Loucy (cell line): Measurements from ENCODE around the gene N4BP2L2.

Experiments used
- H2AFZ ChIP-seq: fragments of 200-600 bp; sonication (generic); 2 replicates; pipeline ENCODE4 v1.6.0; 2016; ENCODE audit warnings: antibody characterized with exemption, mild to moderate bottlenecking, low read length, moderate library complexity
- H3F3A ChIP-seq: fragments of 200-600 bp; 2 replicates; pipeline ENCODE4 v1.6.0; 2016; ENCODE audit warnings: antibody characterized with exemption, low read depth, mild to moderate bottlenecking
- H3K27me3 ChIP-seq: fragments of 200-600 bp; sonication (generic); 2 replicates; pipeline ENCODE4 v1.6.1; 2014; ENCODE audit warnings: low read length, mild to moderate bottlenecking; ENCODE audit not compliant: insufficient read depth, poor library complexity, severe bottlenecking
- H3K36me3 ChIP-seq: fragments of 200-600 bp; sonication (generic); 2 replicates; pipeline ENCODE4 v1.6.1; 2016; ENCODE audit warnings: low read length; ENCODE audit not compliant: insufficient read depth
- H3K4me1 ChIP-seq: fragments of 200-600 bp; sonication (generic); 2 replicates; pipeline ENCODE4 v1.5.1; 2014; ENCODE audit warnings: low read length, mild to moderate bottlenecking; ENCODE audit not compliant: insufficient read depth, poor library complexity, severe bottlenecking
- H3K4me2 ChIP-seq: fragments of 200-600 bp; sonication (generic); 2 replicates; pipeline ENCODE4 v1.6.0; 2014; ENCODE audit warnings: antibody characterized with exemption, low read length, low read depth, mild to moderate bottlenecking; ENCODE audit not compliant: poor library complexity, severe bottlenecking
- H3K4me3 ChIP-seq: fragments of 200-600 bp; sonication (generic); 2 replicates; pipeline ENCODE4 v1.5.1; 2014; ENCODE audit warnings: low read length, mild to moderate bottlenecking, mixed read lengths; ENCODE audit not compliant: poor library complexity, severe bottlenecking
- H3K79me2 ChIP-seq: fragments of 200-600 bp; sonication (generic); 2 replicates; pipeline ENCODE4 v1.6.1; 2014; ENCODE audit warnings: low read length; ENCODE audit not compliant: insufficient read depth
- H3K9ac ChIP-seq: fragments of 200-600 bp; sonication (generic); 2 replicates; pipeline ENCODE4 v1.6.0; 2014; ENCODE audit warnings: mild to moderate bottlenecking, low read depth, low read length, moderate library complexity; ENCODE audit not compliant: poor library complexity, severe bottlenecking
- H3K9me2 ChIP-seq: fragments of 200-600 bp; sonication (generic); replicated peaks from 2 replicates; pipeline ENCODE4 v1.6.1; 2016; ENCODE audit warnings: low read depth, low read length, mixed read lengths
- H3K9me3 ChIP-seq: fragments of 200-600 bp; sonication (generic); 2 replicates; pipeline ENCODE4 v1.6.1; 2014; ENCODE audit warnings: mild to moderate bottlenecking, antibody characterized with exemption, low read length, low read depth; ENCODE audit not compliant: insufficient read depth
- H4K20me1 ChIP-seq: fragments of 200-600 bp; sonication (generic); 2 replicates; pipeline ENCODE4 v1.6.0; 2014; ENCODE audit warnings: antibody characterized with exemption, low read length, mild to moderate bottlenecking; ENCODE audit not compliant: insufficient read depth, poor library complexity, severe bottlenecking
- CTCF ChIP-seq: fragments of 200-600 bp; sonication (generic); conservative IDR thresholded peaks from 2 replicates; pipeline ENCODE4 v1.5.1; 2014; ENCODE audit warnings: mild to moderate bottlenecking, antibody characterized with exemption, low read length
- EZH2phosphoT487 ChIP-seq: fragments of 200-600 bp; IDR thresholded peaks from 2 replicates; pipeline ENCODE4 v1.6.1; 2018; ENCODE audit warnings: antibody characterized with exemption, mild to moderate bottlenecking, moderate library complexity, borderline replicate concordance

The N4BP2L2 gene

GRCh38 chr13:32414580-32414979, 124.0 kb downstream of the N4BP2L2 start:
- Histone ChIP-seq H3K9me3 (no peaks in the 10 kb centered on the region; the same call in 1 of the 2 replicates), H3K9me2 (no peaks in the 10 kb centered on the region), H3K79me2 (peaks cover under 1% of the 10 kb centered on the region; the same call in 1 of the 2 replicates), H4K20me1 (no peaks in the 10 kb centered on the region), H2AFZ (no peak overlapping the region), H3K4me2 (no peak overlapping the region), H3K36me3 (peaks cover under 1% of the 10 kb centered on the region; the same call in 1 of the 2 replicates), H3K4me1 (peaks cover 5% of the 10 kb centered on the region), H3F3A (no peaks in the 10 kb centered on the region), H3K4me3 (no peak overlapping the region), H3K27me3 (no peaks in the 10 kb centered on the region), H3K9ac (no peak overlapping the region)
- TF ChIP-seq CTCF (no peak), EZH2phosphoT487 (no peak)

- Histone ChIP-seq H4K20me1 (no peaks in the 10 kb centered on the region), H3K79me2 (no peaks in the 10 kb centered on the region), H3K9me3 (no peaks in the 10 kb centered on the region; the same call in 1 of the 2 replicates), H3K4me3 (no peak overlapping the region), H3K9ac (no peak overlapping the region), H3K27me3 (no peaks in the 10 kb centered on the region), H3F3A (no peaks in the 10 kb centered on the region), H3K36me3 (no peaks in the 10 kb centered on the region), H3K9me2 (no peaks in the 10 kb centered on the region), H3K4me1 (peaks cover 18% of the 10 kb centered on the region), H2AFZ (no peak overlapping the region), H3K4me2 (no peak overlapping the region)
- TF ChIP-seq EZH2phosphoT487 (no peak), CTCF (no peak)
Observed at GRCh38 chr13:32413284-32413683, 125.3 kb downstream of the N4BP2L2 start.

DNA sequence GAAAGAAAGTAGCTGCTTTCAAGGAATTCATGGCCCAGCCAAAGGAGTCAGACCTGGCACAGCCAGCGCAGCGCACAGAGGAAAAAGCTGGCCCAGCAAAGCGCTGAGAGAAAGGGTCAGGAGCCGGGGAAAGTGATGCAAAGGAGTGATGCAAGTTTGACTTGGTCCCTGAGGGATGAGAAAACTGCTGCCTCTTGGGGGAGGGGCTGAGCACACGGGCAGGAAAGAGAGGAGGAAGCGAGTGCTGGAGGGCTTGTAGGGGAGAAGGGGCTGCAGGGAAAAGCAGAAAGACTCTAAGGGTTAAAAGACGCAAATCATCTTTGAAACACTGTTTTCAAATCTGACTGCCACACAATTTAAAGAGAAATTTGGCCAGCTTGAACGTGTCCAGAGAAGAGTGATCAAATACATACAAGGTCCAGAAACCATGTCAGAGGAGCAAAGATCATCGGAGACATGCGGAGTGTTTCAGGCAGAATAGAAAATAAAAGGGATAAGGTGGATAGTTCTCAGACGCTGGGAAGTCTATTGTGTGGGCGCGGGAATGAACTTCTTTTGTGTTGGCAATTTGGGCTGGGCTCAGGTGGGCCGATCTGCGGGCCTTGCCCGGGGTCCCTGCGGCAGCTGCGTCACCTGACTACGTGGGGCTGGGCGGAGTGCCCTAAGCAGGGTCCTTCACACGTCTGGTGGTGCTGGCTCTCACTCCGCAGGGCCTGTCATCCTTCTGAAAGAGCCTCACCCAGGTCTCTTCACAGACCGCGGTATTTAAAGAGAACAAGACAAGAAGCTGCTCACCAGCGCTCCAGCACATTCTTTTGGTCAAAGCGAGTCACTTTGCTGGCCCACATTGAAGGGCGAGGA, 128.8 kb downstream of the N4BP2L2 start:
- Histone ChIP-seq H3K4me2 (no peak overlapping the region), H3K9ac (no peak overlapping the region), H2AFZ (no peak overlapping the region), H3F3A (no peaks in the 10 kb centered on the region), H4K20me1 (no peaks in the 10 kb centered on the region), H3K36me3 (peaks cover 7% of the 10 kb centered on the region; the same call in 1 of the 2 replicates), H3K9me3 (no peaks in the 10 kb centered on the region), H3K79me2 (no peaks in the 10 kb centered on the region), H3K9me2 (no peaks in the 10 kb centered on the region), H3K27me3 (no peaks in the 10 kb centered on the region), H3K4me1 (peaks cover 18% of the 10 kb centered on the region), H3K4me3 (no peak overlapping the region)
- TF ChIP-seq CTCF (no peak), EZH2phosphoT487 (no peak)
